Glutamatergic neuron (in vitro differentiated cells): ENCODE measurements around the gene CIT. TPM values are rescaled to one million over a fixed set of nuclear protein-coding genes. Genes with fewer than 3 reads are reported as not detected.

Experiments
- DNase-seq: peaks from one replicate; pipeline ENCODE4 v3.0.0; 2022
- H3K27ac Mint-ChIP-seq: one replicate; pipeline ENCODE4 v1.8.0; 2020; ENCODE audit warnings: mild to moderate bottlenecking, mixed read lengths, inconsistent platforms; ENCODE audit not compliant: unreplicated experiment
- H3K27me3 Mint-ChIP-seq: one replicate; pipeline ENCODE4 v1.8.0; 2020; ENCODE audit warnings: mild to moderate bottlenecking, moderate library complexity, mixed read lengths, inconsistent platforms; ENCODE audit not compliant: unreplicated experiment
- H3K36me3 Mint-ChIP-seq: one replicate; pipeline ENCODE4 v1.8.0; 2020; ENCODE audit warnings: mild to moderate bottlenecking, mixed read lengths, inconsistent platforms; ENCODE audit not compliant: unreplicated experiment
- H3K4me1 Mint-ChIP-seq: one replicate; pipeline ENCODE4 v1.8.0; 2020; ENCODE audit warnings: mild to moderate bottlenecking, low read depth, mixed read lengths, inconsistent platforms; ENCODE audit not compliant: unreplicated experiment
- H3K4me3 Mint-ChIP-seq: one replicate; pipeline ENCODE4 v1.8.0; 2020; ENCODE audit warnings: mild to moderate bottlenecking, mixed read lengths, inconsistent platforms; ENCODE audit not compliant: unreplicated experiment
- H3K9me3 Mint-ChIP-seq: one replicate; pipeline ENCODE4 v1.8.0; 2020; ENCODE audit warnings: mild to moderate bottlenecking, moderate library complexity, mixed read lengths, inconsistent platforms; ENCODE audit not compliant: unreplicated experiment
- CTCF ChIP-seq: fragments of 200-600 bp; sonication (generic); IDR thresholded peaks from one replicate; pipeline ENCODE4 v1.5.0; 2021; ENCODE audit not compliant: partially characterized antibody, unreplicated experiment
- total RNA-seq: library from RNA; stranded (reverse); fragmentation: NEBNext Ultra II Directional; extraction: Animal tissue kit (Norgen Biotek cat#: 25700); gene quantifications from one replicate; pipeline ENCODE4 v1.2.1, GENCODE V29; 2021; ENCODE audit not compliant: unreplicated experiment

Gene CIT
- total RNA-seq, 1 donor from 2014 or later = 20.8 TPM

GRCh38 chr12:119679081-119679480 is 198.0 kb downstream of the CIT start:
- no peaks in the 10 kb centered on the region for H3K4me1 Mint-ChIP-seq
- no peaks in the 10 kb centered on the region for H3K27me3 Mint-ChIP-seq
- H3K36me3 Mint-ChIP-seq = peaks cover 6% of the 10 kb centered on the region
- DNase-seq = no peak
- H3K4me3 Mint-ChIP-seq = no peak overlapping the region
- H3K9me3 Mint-ChIP-seq = no peaks in the 10 kb centered on the region
- H3K27ac Mint-ChIP-seq = no peak overlapping the region
- TF ChIP-seq CTCF = no peak

GRCh38 chr12:119678459-119678858 is 198.7 kb downstream of the CIT start:
- H3K9me3 Mint-ChIP-seq = no peaks in the 10 kb centered on the region
- no peak overlapping the region for H3K4me3 Mint-ChIP-seq
- no peaks in the 10 kb centered on the region for H3K4me1 Mint-ChIP-seq
- TF ChIP-seq CTCF = no peak
- DNase-seq = no peak
- no peak overlapping the region for H3K27ac Mint-ChIP-seq
- peaks cover 6% of the 10 kb centered on the region for H3K36me3 Mint-ChIP-seq
- no peaks in the 10 kb centered on the region for H3K27me3 Mint-ChIP-seq

- TF ChIP-seq CTCF = no peak
- no peak for DNase-seq
- Mint-ChIP-seq H3K27ac (no peak overlapping the region), H3K9me3 (no peaks in the 10 kb centered on the region), H3K27me3 (no peaks in the 10 kb centered on the region), H3K4me1 (no peaks in the 10 kb centered on the region), H3K36me3 (peaks cover 6% of the 10 kb centered on the region), H3K4me3 (no peak overlapping the region)
These were observed 200.5 kb downstream of the CIT start for GRCh38 chr12:119676573-119676972.

- no peak overlapping the region for H3K4me3 Mint-ChIP-seq
- no peak overlapping the region for H3K27ac Mint-ChIP-seq
- H3K36me3 Mint-ChIP-seq = peaks cover 6% of the 10 kb centered on the region
- DNase-seq = no peak
- H3K9me3 Mint-ChIP-seq = no peaks in the 10 kb centered on the region
- TF ChIP-seq CTCF = no peak
- H3K27me3 Mint-ChIP-seq = no peaks in the 10 kb centered on the region
- H3K4me1 Mint-ChIP-seq = no peaks in the 10 kb centered on the region
These were observed 201.1 kb downstream of the CIT start for GRCh38 chr12:119676022-119676421.

- no peak for DNase-seq
- no peak overlapping the region for H3K4me3 Mint-ChIP-seq
- no peaks in the 10 kb centered on the region for H3K9me3 Mint-ChIP-seq
- H3K27ac Mint-ChIP-seq = no peak overlapping the region
- H3K4me1 Mint-ChIP-seq = peaks cover 2% of the 10 kb centered on the region
- no peaks in the 10 kb centered on the region for H3K27me3 Mint-ChIP-seq
- H3K36me3 Mint-ChIP-seq = peaks cover 6% of the 10 kb centered on the region
- no peak for TF ChIP-seq CTCF
These were observed 202.6 kb downstream of the CIT start for GRCh38 chr12:119674560-119674959.
